Measurements from ENCODE around the gene FAM161B.

- TF ChIP-seq CTCF (IDR thresholded peaks at IDR 0.05) (no peak), POLR2A (IDR thresholded peaks at IDR 0.05) (no peak)
These were observed 19.0 kb upstream of the FAM161B start for GRCh38 chr14:73968885-73969284.
